Fibroblast of villous mesenchyme (primary cell): Measurements from ENCODE around the gene HLA-DMA. TPM values are rescaled to one million over a fixed set of nuclear protein-coding genes. Genes with fewer than 3 reads are reported as not detected.

Experiments
- DNase-seq: peaks from one replicate; pipeline ENCODE4 v3.0.0-alpha.2; 2010; ENCODE audit warnings: low read depth
- H3K4me3 ChIP-seq: 2 replicates; pipeline ENCODE4 v1.5.1; 2011; ENCODE audit warnings: low read depth, mild to moderate bottlenecking, low read length
- total RNA-seq: library from RNA; depleted of rRNA; stranded (reverse); fragments of >200 nt; gene quantifications from 2 replicates; pipeline ENCODE4 v1.2.3, GENCODE V29; 2012
- TF ChIP-seq, protein P1 (sequence below): IDR thresholded peaks from 2 replicates; pipeline ENCODE4 v1.5.1; 2012; ENCODE audit warnings: low read depth, mild to moderate bottlenecking, low read length; ENCODE audit not compliant: insufficient read depth

HLA-DMA gene
- total RNA-seq, 1 donor = 3.5 TPM

- no peak for DNase-seq
- no peak overlapping the region for H3K4me3 ChIP-seq
- TF ChIP-seq, protein P1, sequence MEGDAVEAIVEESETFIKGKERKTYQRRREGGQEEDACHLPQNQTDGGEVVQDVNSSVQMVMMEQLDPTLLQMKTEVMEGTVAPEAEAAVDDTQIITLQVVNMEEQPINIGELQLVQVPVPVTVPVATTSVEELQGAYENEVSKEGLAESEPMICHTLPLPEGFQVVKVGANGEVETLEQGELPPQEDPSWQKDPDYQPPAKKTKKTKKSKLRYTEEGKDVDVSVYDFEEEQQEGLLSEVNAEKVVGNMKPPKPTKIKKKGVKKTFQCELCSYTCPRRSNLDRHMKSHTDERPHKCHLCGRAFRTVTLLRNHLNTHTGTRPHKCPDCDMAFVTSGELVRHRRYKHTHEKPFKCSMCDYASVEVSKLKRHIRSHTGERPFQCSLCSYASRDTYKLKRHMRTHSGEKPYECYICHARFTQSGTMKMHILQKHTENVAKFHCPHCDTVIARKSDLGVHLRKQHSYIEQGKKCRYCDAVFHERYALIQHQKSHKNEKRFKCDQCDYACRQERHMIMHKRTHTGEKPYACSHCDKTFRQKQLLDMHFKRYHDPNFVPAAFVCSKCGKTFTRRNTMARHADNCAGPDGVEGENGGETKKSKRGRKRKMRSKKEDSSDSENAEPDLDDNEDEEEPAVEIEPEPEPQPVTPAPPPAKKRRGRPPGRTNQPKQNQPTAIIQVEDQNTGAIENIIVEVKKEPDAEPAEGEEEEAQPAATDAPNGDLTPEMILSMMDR = no peak
Measured at GRCh38 chr6:32989368-32989767, 36.5 kb upstream of the HLA-DMA start.

DNA sequence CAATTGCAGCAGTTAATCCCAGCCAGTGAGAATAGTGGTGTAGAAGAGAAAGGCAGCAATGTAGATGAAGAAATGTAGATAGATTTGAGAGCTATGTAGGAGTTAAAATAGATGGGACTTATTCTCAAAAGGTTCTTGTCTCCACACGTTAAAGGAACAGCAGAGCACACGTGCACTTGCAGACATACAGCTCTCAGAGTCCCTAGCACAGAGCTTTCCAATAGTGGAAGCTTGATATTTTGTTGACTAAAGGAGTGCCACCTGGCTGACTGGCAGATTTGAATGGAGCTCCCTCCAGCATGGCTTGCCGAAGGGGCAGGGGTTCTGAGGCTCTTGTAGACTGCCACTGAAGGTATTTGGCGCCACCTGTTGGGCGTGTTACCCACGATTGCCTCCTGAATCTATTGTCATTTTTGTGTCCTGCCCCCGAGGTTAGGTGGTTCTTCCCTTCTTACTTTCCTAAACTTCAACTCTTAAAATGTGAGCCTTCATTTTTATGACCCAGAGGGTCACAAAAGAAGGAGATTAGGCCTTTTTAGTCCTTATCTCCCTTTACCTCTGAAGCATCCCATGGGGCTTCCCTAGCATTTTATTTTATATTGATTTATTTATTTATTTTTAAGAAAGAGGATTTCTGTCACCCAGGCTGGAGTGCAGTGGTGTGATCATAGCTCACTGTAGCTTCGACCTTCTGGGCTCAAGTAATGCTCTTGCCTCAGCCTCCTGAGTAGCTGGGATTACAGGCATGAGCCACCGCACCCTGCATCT, 31.9 kb upstream of the HLA-DMA start:
- DNase-seq = peak; percentile 85
- H3K4me3 ChIP-seq = no peak overlapping the region

GRCh38 chr6:32983964-32984621, 31.2 kb upstream of the HLA-DMA start:
- no peak for DNase-seq
- H3K4me3 ChIP-seq = no peak overlapping the region
- TF ChIP-seq, protein P1 = no peak

More for the DNA sequence above, 31.9 kb upstream of the HLA-DMA start:
- TF ChIP-seq, protein P1 = peak; percentile 86

GRCh38 chr6:32983493-32983848, 30.6 kb upstream of the HLA-DMA start:
- no peak overlapping the region for H3K4me3 ChIP-seq
- TF ChIP-seq, protein P1 = no peak
- DNase-seq = no peak

DNA sequence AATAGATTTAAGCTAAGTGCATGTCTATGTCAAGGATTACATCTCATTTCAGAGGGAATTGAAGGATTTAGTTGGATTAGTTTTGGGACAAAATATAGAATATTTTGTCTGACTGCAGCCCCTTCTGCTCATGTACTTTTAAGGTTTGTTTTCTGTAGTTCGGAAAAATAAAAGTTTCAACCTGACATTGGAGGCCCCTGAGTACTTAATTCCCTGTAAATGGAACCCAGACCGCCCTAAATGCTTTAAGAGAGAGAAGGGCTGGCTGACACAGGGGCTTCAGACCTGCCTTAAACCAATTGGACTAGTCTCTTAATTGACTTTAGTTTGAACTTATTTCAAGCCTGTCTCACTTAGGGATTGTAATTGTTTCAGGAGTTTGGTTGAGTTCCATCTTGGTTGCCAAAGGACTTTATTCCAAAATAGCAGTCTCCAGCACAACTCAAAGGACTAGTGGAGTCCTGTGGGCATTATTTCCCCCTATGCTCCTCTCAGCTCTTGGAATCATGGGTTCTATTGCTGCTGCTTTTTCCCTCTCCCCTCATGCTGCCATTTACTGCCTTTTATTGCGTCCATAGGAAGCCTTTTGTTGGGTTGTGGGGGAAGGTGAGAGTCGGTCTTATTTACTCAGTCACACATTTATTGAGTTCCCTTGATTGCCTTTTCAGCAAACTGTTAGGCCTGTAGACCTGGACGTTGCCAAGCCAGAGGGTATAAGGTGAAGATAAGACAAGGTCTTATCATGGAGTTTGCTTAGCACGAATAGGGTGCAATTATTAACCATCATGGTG, 30.0 kb upstream of the HLA-DMA start:
- no peak for DNase-seq

DNA sequence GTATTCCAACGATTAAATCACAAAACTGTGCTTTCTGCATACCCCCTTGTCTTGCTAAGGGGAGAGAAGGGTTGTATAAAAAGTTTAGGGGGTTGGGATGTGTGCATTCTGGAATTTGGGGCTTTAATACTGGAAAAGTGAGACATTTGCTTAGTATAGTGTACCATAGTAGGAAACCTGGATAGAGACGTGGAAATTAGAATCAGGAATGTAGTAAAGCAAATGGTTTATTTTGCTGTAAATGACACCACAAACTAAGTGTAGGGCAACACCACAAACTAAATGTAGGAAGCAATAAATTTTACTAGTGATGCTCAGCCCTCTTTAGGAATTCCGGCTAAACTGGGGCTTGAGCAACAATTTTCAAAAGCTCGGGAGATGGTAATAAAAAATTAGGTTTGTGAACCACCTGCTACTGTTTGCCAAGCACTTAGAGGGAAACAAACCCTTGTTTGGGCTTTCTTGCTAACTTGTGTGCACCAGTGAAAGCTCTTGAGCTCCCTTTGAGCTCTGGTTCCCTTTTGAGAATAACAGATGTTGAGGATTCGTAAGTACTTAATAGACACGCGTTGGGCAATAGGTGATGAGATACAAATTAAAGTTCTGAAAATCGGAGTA, 29.3 kb upstream of the HLA-DMA start:
- peak; percentile 50 for DNase-seq
- H3K4me3 ChIP-seq = no peak overlapping the region
- TF ChIP-seq, protein P1 = no peak

More for the DNA sequence above, 30.0 kb upstream of the HLA-DMA start:
- no peak overlapping the region for H3K4me3 ChIP-seq
- TF ChIP-seq, protein P1 = no peak
